DMS114 treated with DMSO at 0.1 percent for 48 hours (cell line): ENCODE results near the gene SLC9B1.

ENCODE experiments used
- DNase-seq: peaks from one replicate; lab custom pipeline; 2025; ENCODE audit not compliant: unreplicated experiment; lab: John Stamatoyannopoulos, UW

Gene SLC9B1, protein sequence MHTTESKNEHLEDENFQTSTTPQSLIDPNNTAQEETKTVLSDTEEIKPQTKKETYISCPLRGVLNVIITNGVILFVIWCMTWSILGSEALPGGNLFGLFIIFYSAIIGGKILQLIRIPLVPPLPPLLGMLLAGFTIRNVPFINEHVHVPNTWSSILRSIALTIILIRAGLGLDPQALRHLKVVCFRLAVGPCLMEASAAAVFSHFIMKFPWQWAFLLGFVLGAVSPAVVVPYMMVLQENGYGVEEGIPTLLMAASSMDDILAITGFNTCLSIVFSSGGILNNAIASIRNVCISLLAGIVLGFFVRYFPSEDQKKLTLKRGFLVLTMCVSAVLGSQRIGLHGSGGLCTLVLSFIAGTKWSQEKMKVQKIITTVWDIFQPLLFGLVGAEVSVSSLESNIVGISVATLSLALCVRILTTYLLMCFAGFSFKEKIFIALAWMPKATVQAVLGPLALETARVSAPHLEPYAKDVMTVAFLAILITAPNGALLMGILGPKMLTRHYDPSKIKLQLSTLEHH

DNA sequence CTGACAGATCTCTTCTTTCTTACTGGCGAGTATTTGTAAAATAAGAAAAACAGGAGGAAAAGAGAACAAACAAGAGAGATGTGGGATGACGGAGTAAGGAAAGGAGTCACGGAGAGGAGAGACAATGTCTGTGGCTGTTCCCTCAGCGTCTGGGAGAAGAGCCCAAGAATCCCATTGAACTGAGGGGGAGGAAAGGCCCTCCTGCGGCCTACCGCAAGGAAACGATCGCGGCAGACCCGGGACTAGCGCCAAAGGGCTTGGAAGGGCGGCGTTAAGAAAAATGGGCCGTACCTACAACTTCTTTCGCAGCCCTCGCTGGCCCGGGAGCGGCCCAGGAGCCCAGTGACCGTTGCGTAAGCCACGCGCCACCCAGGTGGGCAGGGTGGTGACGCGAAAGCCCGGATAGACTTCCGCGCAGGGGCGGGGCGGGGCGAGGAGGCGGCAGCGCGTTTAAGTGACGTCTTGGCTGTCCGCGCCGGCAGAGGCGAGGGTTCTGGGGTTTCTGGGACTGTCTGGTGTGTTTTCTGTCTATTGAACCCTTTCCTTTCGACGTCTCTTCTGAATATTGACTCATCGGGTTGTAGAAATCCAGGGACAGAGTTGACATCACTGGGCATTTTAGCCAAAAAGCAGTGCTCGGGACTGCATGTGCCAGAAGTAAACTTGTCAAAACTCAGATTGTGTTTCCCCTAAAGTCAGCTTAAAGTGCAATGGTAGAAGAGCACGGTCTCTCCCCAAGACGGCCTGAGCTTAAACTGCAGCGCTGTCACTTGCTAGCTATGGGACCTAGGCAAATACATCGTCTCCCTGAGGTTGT is at the start of gene SLC9B1:
TSS of gene SLC9B1 (minus strand) at position 398 of the 817 bp plus-strand sequence. CDS start 27,994 bp downstream, outside the sequence.
- peak; percentile 56 for DNase-seq

DNA sequence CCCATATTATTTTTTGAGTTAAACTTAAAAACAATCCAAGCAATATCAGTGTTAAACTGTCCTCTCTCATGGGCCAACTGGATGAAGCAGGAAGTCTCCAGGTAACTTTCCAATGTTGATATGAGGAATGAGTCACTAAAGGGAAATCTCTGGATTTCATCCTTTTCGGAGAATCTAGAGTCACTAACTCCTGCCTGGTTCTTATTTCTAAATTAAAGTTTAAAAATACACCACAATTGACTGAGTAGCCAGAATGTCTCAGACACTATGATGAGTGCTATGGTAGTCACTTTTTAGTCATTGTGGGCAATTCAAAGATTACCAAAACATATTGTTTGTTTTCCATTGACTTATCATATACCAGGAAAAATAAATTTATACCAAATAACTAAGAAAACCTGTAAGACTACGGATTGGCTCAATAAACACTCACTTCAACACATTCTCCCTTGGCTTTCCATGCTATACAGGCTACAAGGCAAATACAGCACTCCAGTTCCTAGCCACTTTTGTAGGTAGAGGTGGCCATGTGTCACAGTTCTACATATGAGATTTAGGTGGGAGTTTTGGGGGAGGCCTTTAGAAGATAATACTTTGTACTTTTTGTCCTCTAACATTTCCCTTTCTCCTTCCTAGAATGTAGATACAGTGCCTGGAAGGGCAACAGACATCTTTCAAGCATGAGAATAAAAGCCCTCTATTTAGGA is 48.5 kb upstream of the SLC9B1 start:
- DNase-seq = no peak

DNA sequence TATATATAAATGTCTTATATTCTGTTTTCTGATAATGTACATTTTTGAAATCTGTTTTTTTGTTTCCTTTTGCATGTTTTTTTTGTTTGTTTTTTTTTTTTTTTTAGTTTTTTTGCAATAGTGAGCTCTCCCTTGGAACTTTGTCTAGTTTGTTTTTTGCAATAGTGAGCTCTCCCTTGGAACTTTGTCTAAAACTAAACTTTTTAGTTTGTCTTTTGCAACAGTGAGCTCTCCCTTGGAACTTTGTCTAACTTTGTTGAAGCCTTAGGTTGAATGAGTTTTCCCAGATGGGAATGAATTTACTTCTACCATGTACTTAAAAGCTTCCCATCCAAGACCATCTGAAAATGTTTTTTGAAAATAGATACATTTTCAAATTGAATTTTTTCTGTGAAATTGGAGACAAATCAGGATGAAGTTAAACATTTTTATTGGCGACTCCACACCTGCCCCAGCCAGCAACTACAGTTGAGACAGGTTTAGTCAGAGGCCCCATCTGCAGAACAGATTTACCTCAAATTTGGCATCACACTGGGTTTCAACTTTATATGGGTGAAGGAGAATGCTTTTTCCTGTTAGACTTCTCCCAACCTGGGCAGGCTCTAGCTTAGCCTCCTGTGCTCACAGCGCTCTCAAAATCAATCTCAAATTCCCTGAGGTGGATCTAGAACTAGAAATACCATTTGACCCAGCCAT is 41.1 kb upstream of the SLC9B1 start:
- DNase-seq = no peak

DNA sequence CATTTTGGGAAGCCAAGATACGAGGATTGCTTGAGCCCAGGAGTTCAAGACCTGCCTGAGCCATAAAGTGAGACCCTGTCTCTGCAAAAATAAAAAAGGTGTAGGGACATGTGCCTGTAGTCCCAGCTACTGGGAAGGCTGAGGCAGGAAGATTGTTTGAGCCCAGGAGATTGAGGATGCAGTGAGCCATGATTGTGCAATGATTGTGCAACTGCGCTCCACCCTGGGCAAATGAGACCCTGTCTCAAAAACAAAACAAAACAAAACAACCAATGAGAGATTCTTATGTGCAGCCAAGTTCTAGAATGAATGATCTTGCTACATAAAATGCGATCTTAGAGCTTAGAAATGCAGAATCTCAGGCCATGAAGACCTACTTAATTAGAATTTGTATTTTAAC is 34.5 kb upstream of the SLC9B1 start:
- no peak for DNase-seq

DNA sequence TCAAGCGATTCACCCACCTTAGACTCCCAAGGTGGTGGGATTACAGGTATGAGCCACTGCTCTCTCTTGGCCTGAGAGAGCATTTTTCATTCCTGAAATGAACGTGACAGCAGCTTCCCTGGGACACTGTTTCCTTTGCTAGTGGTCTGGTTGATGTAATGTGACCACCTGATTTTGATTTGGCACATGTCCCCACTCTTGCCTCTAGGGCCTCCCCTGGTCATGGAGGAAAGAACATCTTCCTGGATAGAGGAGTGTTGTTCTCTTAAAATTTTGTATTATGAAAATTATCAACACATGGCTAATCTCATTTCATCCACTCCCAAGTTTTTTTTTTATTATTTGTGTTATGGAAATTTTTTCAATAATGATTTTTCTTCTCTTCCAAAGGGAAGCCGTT is 33.3 kb upstream of the SLC9B1 start:
- no peak for DNase-seq

DNA sequence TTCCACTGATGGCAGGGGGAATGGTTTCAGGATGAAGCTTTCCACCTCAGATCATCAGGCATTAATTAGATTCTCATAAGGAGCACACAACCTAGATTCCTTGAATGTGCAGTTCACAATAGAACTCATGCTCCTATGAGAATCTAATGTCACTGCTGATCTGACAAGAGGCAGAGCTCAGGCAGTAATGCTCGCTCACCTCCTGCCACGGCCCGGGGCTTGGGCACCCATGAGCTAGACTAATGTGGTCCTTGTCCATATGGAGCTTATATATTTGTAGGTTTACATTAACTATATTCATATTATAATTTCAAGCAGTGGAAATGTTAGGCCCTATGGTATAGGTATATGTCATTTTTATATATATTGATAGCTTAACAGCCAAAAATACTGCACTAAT is 32.6 kb upstream of the SLC9B1 start:
- DNase-seq = no peak

DNA sequence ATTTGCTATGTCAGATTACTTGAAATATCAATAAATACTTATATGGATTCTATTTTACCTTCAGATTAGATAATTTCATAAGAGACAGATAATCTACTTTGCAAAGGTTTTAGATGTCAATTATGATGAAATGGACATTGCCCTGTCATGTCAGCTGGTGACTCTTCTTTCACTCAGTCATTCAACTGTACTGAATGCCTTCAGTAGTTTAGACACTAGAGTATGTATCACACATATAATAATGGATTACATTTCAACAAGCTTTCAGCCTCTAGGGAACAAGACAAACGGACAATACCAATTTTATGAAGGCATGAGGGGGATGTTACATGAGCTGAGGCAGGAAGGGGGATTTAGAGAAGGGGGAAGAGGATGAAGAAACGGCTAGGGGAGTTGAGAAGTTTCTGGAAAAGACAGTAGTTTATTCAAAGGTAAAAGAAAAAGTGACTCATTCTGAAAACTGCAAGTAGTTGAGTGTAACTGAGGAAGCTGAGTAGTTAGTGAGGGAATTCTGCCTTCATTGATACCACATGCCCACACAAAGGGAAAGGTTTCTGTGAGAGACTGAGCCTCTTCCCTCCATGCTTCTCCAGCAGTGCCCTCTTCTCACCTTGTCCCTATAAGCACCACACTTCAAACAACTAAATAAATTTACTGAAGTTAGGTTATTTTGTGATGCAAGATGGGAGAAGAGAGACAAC is 31.4 kb upstream of the SLC9B1 start:
- no peak for DNase-seq

DNA sequence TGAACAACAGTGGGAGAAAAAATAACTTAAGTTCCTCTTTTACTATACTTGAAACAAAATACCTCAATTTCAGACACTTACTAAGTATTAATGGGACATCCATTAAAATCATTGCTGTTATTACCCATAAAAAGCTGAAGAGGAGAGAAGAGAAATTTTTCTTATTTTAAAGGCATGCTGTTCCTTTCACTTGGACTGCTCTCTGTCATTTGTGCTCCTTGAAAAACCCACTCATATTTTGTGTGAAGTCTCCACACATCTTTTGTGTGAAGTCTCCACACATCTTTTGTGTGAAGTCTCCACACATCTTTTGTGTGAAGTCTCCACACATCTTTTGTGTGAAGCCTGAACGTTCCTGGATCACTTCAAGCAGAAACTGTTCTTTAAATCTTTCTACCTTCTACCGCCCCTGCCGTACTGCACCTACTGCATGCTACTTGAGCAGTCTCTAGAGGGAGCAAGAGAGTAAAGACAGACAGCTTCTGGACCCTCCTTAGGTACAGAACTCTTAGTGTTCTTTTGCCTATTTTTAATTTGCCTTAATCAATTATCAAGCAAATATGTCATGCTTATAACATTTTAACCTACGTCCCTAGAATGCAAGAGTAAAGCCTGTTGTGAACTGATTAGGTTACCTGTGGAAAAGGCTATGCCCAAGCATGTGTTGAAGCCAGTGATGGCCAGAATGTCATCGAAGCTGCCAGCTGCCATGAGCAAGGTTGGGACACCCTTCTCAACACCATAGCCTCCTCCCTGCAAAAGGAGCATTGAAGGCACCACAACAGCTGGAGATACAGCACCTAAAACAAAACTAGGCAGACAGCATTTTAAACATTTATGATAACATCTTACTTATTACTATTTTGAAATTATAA is 27.1 kb upstream of the SLC9B1 start:
- peak; percentile 1 for DNase-seq

DNA sequence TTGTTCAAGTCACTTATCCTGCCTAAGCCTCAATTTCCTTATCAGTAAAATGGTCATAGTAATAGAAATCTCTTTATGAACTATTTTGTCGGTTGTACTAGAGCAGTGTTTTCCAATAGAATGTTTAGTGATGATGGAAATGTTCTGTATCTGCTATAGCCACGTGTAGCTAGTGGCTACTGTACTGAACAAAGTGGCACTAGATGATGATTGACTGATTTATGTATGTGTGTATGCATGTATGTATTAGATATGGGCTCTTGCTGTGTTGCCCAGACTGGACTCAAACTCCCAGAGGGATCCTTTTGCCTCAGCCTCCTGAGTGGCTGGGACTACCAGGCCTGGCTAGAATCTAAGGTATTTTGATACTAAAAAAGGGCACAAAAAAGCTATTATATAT is 24.7 kb upstream of the SLC9B1 start:
- no peak for DNase-seq

DNA sequence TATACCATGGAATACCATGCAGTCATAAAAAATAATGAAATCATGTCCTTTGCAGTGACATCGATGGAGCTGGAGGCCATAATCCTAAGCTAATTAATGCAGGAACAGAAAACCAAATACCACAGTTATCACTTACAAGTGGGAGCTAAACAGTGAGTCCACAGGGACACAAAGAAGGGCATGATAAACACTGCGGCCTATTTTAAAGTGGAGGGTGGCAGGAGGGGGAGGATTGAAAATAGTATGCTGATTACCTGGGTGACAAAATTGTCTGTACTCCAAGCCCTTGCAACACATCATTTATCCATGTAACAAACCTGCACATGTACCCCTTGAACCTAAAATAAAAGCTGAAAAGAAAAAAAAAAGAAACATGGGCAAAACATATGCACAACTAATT is 16.7 kb upstream of the SLC9B1 start:
- DNase-seq = no peak

DNA sequence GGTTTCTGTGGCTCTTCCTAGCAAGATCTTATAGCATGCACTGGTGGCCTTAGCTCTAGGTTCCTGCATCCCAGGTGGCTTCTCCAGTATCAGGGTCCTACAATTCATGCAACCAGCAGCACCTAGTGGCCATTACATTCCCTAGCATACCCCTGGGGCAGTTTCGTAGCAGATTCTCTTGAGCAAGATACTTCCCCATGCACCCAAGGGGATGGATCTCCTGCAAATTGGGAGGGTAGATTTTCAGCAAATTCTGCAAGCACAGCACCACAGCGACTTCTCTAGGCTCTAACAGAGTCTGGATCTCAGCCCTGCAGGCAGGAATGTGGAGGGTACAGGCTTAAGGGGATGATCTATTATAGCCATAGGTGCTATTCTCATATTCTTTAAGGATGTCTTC is 13.1 kb upstream of the SLC9B1 start:
- peak; percentile 6 for DNase-seq

DNA sequence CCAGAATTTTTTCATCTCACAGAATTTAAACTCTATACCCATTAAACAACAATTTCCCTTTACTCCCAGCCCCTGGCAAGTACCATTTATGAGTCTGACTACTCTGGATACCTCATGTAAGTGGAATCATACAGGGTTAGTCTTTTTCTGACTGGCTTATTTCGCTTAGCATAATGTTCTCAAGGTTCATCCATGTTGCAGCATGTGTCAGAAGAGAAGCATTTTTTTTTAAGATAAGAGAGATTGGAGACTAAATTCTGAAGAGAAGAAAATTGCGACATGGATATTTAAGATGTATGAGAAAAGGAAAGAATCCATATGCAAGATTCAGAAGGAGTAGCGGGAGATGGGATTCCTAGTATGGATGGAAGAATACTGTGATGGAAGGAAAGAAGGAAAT is 11.3 kb upstream of the SLC9B1 start:
- DNase-seq = no peak

DNA sequence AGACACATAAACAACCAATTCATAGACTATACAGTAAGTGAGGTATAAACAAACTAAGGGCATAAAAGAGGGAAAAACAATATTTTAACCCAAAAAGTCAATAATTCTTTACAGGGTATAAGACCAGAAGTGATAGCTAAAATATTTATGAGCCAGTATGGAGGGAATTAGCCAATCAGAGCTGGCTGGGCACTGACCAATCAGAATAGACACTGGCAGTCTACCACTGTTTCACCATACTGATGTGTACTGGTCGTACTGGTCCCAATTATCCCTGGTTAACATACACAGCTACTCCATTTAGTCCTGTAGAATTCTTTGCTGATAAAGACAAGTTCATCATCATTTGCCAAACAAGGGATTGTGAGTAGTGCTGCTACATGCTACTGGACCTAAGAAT is 9.8 kb upstream of the SLC9B1 start:
- DNase-seq = no peak

DNA sequence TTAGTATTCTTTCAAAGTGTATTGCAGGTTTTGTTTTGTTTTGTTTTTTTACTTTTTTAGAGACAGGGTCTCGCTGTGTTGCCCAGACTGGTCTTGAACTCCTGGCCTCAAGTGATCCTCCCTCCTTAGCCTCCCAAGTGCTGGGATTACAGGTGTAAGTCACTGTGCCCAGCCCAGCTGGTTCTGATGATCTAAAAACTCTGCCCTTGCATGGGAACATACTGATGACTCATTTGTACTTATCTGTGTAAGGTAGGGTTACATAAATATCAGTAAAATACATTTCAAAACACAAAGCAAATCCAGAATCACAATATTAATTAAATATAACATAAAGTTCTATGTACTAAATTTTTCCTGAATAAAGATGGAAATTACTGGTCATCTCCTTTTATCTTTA is 7.4 kb upstream of the SLC9B1 start:
- DNase-seq = no peak

DNA sequence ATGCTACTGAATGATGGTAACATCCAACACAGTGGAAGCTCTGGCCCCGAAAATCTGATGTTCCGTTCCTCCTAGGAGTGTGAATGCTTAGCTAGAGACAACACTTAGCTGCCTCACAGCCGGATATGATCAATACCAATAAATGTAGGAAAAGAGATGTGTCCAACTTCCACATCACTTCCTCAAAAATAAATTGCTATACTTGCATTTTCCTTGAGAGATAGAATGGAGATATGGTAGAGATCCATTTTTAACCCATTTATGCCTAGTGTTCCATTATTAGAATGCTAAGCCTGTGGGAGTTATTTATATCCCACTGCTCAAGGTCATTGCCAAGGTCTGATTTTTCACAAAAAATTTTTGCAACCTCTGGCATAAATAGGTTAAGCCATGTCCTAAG is 5.5 kb upstream of the SLC9B1 start:
- DNase-seq = no peak

DNA sequence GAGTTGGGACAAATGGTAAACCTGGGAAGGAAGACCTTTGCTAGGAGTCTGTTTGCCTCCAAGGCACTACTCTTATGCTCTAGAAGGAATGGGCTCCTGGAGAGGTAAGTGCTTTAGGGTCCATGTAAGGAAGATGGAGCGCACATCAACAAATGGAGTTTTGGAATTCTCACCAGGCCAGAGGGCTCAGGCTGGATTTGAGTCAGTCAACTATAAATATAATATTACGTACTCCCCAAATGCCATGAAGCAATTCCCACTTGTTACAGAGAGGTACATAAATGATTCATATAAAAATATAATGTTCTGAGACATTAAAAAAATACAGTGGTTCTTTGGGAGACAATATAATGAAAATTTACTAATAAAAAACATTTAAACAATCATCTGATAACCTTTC is 1.6 kb upstream of the SLC9B1 start:
- no peak for DNase-seq

DNA sequence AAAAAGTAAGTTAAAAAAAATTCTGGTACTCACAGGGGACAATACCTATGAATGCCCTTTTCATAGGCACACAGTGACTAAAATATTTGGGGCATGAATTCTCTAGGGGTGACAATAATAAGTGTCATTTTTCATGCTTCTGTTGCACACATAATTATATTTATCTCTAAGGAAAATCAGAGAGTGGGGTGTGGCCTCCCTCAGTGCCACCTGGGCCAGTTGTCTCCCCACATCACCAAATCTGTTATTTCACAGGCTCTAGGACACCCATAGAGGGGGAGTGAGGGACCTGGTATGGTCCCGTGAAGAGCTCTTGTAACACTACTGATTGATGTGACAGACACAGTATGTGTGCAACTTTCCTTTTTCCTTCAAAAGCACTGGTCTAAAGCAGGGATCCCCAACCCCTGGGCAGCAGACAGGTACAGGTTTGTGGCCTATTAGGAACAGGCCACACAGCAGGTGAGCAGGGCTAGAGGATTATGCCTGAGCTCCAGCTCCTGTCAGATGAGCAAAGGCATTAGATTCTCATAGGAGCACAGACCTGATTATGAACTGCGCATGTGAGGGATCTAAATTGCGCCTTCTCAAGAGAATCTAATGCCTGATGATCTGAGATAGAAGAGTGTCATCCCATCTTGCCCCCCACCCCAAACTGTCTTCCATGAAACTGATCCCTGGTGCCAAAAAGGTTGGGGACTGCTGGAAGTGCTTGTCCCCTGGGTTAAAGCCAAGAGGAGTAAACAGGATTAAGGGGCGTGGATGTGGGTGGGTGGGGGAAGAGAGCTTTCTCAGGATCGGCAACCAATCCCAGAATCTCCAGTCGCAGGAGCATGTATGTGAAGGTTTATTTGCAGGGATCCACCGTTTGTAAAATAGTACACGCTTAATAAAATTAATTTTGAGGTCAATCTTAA is 856 bp downstream of the SLC9B1 start:
- no peak for DNase-seq

DNA sequence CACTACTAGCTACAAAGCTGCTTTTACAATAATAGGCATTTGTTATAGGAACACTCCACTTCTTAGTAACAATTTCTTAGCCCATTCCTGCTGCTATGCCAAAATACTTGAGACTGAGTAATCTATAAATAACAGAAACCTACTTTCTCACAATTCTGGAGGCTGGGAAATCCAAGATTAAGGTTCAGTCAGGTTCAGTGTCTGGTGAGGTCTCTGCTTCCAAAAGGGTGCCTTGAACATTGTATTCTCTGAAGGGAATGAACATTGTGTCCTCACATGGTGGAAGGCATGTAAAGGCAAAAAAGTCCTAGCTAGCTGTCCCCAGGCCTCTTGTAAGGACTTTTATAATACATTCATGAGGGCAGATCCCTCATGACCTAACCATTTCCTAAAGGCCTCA is 7.0 kb downstream of the SLC9B1 start:
- no peak for DNase-seq
